A549 (cell line): ENCODE results near the gene ALDH7A1. TPM values are rescaled to one million over a fixed set of nuclear protein-coding genes. Genes with fewer than 3 reads are reported as not detected.
A peak's percentile ranks its signal among the peaks of the same experiment; 100 is the strongest.

Experiments used
- ATAC-seq, 2 experiments: fragments of 200-7000 bp in 1 of 2; fragments of >200 bp in 1 of 2; cut with Nextera tagmentation in 1 of 2; cut with Tn5 transposase in 1 of 2; 3 replicates each; pipeline versions ENCODE4 v1.8.0 to v1.9.1; 2018 to 2020; ENCODE audit warnings: mild to moderate bottlenecking in 1 of 2, moderate library complexity in 1 of 2
- CTCF ChIA-PET: fragments of 300-600 bp; sonication (Branson Sonifier 250); formaldehyde crosslinking; extraction: SDS; loops from one replicate; lab custom pipeline; 2021; ENCODE audit warnings: antibody characterized with exemption, inconsistent platforms; lab: Yijun Ruan, JAX
- POLR2A ChIA-PET: fragments of 350-600 bp; formaldehyde crosslinking; extraction: SDS; loops from one replicate; lab custom pipeline; 2021; ENCODE audit warnings: antibody characterized with exemption, inconsistent platforms; lab: Yijun Ruan, JAX
- DNase-seq, 2 experiments: peaks; one replicate each; pipeline versions ENCODE4 v3.0.0 to v3.0.0-alpha.2; 2011 to 2016; ENCODE audit warnings: low read depth in 1 of 2, low spot score in 1 of 2
- FAIRE-seq: peaks from 2 replicates; lab custom pipeline; 2011; peaks lifted over from hg19 to GRCh38; lab: Jason Lieb, UNC
- H3K27ac ChIP-seq, 2 experiments: fragments of >200 bp; sonication (Bioruptor Twin); formaldehyde crosslinking; 3 replicates each; pipeline ENCODE4 v1.5.1; 2016 to 2017
- H3K4me1 ChIP-seq: fragments of >200 bp; sonication (Bioruptor Twin); formaldehyde crosslinking; 3 replicates; pipeline ENCODE4 v1.6.1; 2016
- H3K4me2 ChIP-seq: fragments of >200 bp; sonication (Bioruptor Twin); formaldehyde crosslinking; 3 replicates; pipeline ENCODE4 v1.6.1; 2016
- H3K4me3 ChIP-seq: fragments of >200 bp; sonication (Bioruptor Twin); formaldehyde crosslinking; 3 replicates; pipeline ENCODE4 v1.5.1; 2016
- H3K9me3 ChIP-seq: fragments of >200 bp; sonication (Bioruptor Twin); formaldehyde crosslinking; 3 replicates; pipeline ENCODE4 v1.6.1; 2016
- BHLHE40 ChIP-seq: IDR thresholded peaks from 2 replicates; pipeline ENCODE4 v1.6.1; 2012; ENCODE audit warnings: low read depth, low read length, inconsistent platforms
- CBX8 ChIP-seq: fragments of 200-600 bp; sonication (generic); IDR thresholded peaks from 2 replicates; pipeline ENCODE4 v1.6.1; 2016
- EHF ChIP-seq: fragments of 250-450 bp; sonication (Bioruptor Pico); IDR thresholded peaks from 2 replicates; pipeline ENCODE4 v1.5.0; 2020; ENCODE audit warnings: mild to moderate bottlenecking
- EHMT2 ChIP-seq: fragments of 200-600 bp; sonication (generic); IDR thresholded peaks from 2 replicates; pipeline ENCODE4 v1.6.1; 2016; ENCODE audit warnings: antibody characterized with exemption, low read depth, mild to moderate bottlenecking, moderate library complexity
- FOSB ChIP-seq: fragments of 250-450 bp; sonication (Bioruptor Pico); IDR thresholded peaks from 2 replicates; pipeline ENCODE4 v1.5.0; 2020; ENCODE audit warnings: mild to moderate bottlenecking, moderate library complexity
- FOXS1 ChIP-seq: fragments of 250-450 bp; sonication (Bioruptor Pico); IDR thresholded peaks from 2 replicates; pipeline ENCODE4 v1.5.0; 2020; ENCODE audit warnings: mild to moderate bottlenecking, moderate library complexity
- HDAC2 ChIP-seq: fragments of 200-600 bp; sonication (generic); IDR thresholded peaks from 2 replicates; pipeline ENCODE4 v1.6.1; 2016
- HEYL ChIP-seq: fragments of 250-450 bp; sonication (Bioruptor Pico); IDR thresholded peaks from 2 replicates; pipeline ENCODE4 v1.8.0; 2021; ENCODE audit warnings: mild to moderate bottlenecking, moderate library complexity
- HOXA7 ChIP-seq: fragments of 250-450 bp; sonication (Bioruptor Pico); IDR thresholded peaks from 2 replicates; pipeline ENCODE4 v1.5.0; 2020; ENCODE audit warnings: mild to moderate bottlenecking, moderate library complexity
- HOXB13 ChIP-seq: fragments of 250-450 bp; sonication (Bioruptor Pico); IDR thresholded peaks from 2 replicates; pipeline ENCODE4 v1.5.0; 2020; ENCODE audit warnings: low read depth, mild to moderate bottlenecking, moderate library complexity
- HOXB5 ChIP-seq: fragments of 250-450 bp; sonication (Bioruptor Pico); IDR thresholded peaks from 2 replicates; pipeline ENCODE4 v1.5.0; 2020; ENCODE audit warnings: mild to moderate bottlenecking, moderate library complexity
- JUN ChIP-seq, 2 experiments: fragments of >200 bp; sonication (Bioruptor Twin); formaldehyde crosslinking; IDR thresholded peaks; 2 replicates in 1 of 2; 3 replicates in 1 of 2; pipeline ENCODE4 v1.6.1; 2016 to 2017
- JUNB ChIP-seq: fragments of >200 bp; sonication (Bioruptor Twin); formaldehyde crosslinking; IDR thresholded peaks from 2 replicates; pipeline ENCODE4 v1.6.1; 2016
- NR3C1 ChIP-seq: fragments of >200 bp; sonication (Bioruptor Twin); formaldehyde crosslinking; IDR thresholded peaks from 3 replicates; pipeline ENCODE4 v1.6.1; 2017
- POLR2A ChIP-seq: IDR thresholded peaks from 2 replicates; pipeline ENCODE4 v1.6.1; 2012; ENCODE audit warnings: mild to moderate bottlenecking, low read length
- POLR2AphosphoS2 ChIP-seq: conservative IDR thresholded peaks from 2 replicates; pipeline ENCODE4 v1.6.1; 2012; ENCODE audit warnings: low read length, improper control_type of control experiment, inconsistent platforms
- RAD21 ChIP-seq, 2 experiments: fragments of >200 bp in 1 of 2; sonication (Bioruptor Twin) in 1 of 2; formaldehyde crosslinking in 1 of 2; IDR thresholded peaks in 1 of 2; conservative IDR thresholded peaks in 1 of 2; 2 replicates in 1 of 2; 3 replicates in 1 of 2; pipeline ENCODE4 v1.6.1; 2012 to 2018; ENCODE audit warnings: inconsistent platforms in 1 of 2
- RCOR1 ChIP-seq: fragments of 150-350 bp; IDR thresholded peaks from 2 replicates; pipeline ENCODE4 v1.6.1; 2014; ENCODE audit warnings: antibody characterized with exemption, low read length, low read depth
- RNF2 ChIP-seq: fragments of 200-600 bp; sonication (generic); IDR thresholded peaks from 2 replicates; pipeline ENCODE4 v1.6.1; 2016; ENCODE audit warnings: low read depth, mild to moderate bottlenecking, antibody characterized with exemption, moderate library complexity, borderline replicate concordance
- SREBF2 ChIP-seq: fragments of 450-650 bp; IDR thresholded peaks from 2 replicates; pipeline ENCODE4 v1.6.1; 2014; ENCODE audit warnings: mild to moderate bottlenecking, moderate library complexity
- TFCP2L1 ChIP-seq: fragments of 250-450 bp; sonication (Bioruptor Pico); IDR thresholded peaks from 2 replicates; pipeline ENCODE4 v1.5.0; 2021; ENCODE audit warnings: mild to moderate bottlenecking
- TP53 ChIP-seq: fragments of 250-450 bp; sonication (Bioruptor Pico); IDR thresholded peaks from 2 replicates; pipeline ENCODE4 v1.5.0; 2021; ENCODE audit warnings: mild to moderate bottlenecking, moderate library complexity
- ZC3H11A ChIP-seq: fragments of 450-650 bp; IDR thresholded peaks from 2 replicates; pipeline ENCODE4 v1.6.1; 2014; ENCODE audit warnings: antibody characterized with exemption, mild to moderate bottlenecking
- ZNF302 ChIP-seq: fragments of 250-450 bp; sonication (Bioruptor Pico); IDR thresholded peaks from 2 replicates; pipeline ENCODE4 v1.9.0; 2021; ENCODE audit warnings: inconsistent platforms, mild to moderate bottlenecking, moderate library complexity
- ZSCAN20 ChIP-seq: fragments of 250-450 bp; sonication (Bioruptor Pico); IDR thresholded peaks from 2 replicates; pipeline ENCODE4 v1.8.0; 2022; ENCODE audit warnings: mild to moderate bottlenecking, moderate library complexity
- WGBS: methylation state at CpG from one replicate; pipeline ENCODE4 v1.1.6; 2017; ENCODE audit errors: missing lambda C conversion rate; 5-methylcytosine and 5-hydroxymethylcytosine counted together
- polyA plus RNA-seq, 4 experiments: library from polyadenylated mRNA; depleted of rRNA in 3 of 4; stranded (reverse); fragments of >200 nt; fragmentation: RNase III in 1 of 4; extraction: RNeasy Plus Mini Kit Qiagen cat#74134 plus additional on column Dnase treatment in 1 of 4; gene quantifications; 2 replicates in 3 of 4; 3 replicates in 1 of 4; pipeline ENCODE4 v1.2.3, GENCODE V29; 2011 to 2017
- TF ChIP-seq, protein P1 (sequence below): fragments of 450-650 bp; IDR thresholded peaks from 2 replicates; pipeline ENCODE4 v1.6.1; 2014; ENCODE audit warnings: antibody characterized with exemption
- TF ChIP-seq, protein P2 (sequence below): fragments of 150-350 bp; IDR thresholded peaks from 2 replicates; pipeline ENCODE4 v1.6.1; 2014; ENCODE audit warnings: low read depth, mild to moderate bottlenecking, low read length
- TF ChIP-seq, protein P3 (sequence below): fragments of >200 bp; sonication (Bioruptor Twin); formaldehyde crosslinking; IDR thresholded peaks from 2 replicates; pipeline ENCODE4 v1.6.1; 2016

Gene ALDH7A1
- polyA plus RNA-seq, 2 of the 4 experiments (the other 2 are of a cell fraction): 72.4 to 99.2 TPM

DNA sequence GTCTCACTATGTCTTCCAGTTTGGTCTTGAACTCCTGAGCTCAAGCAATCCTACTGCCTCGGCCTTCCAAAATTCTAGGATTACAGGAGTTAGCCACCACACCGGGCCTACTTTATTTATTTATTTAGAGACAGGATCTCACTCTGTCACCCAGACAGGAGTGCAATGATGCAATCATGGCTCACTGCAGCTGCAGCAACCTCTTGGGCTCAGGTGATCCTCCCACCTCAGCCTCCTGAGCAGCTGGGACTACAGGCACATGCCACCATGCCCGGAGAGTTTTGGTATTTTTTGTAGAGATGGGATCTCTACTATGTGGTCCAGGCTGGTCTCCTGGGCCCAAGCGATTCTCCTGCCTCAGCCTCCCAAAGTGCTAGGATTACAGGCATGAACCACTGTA, 38.5 kb upstream of the ALDH7A1 start:
- Histone ChIP-seq H3K4me1 (0 out of 3 replicates have a peak, but pooled peaks cover 5% of the 10 kb centered on the region), H3K4me2 (no peak overlapping the region), H3K4me3 (no peak overlapping the region), H3K9me3 (no peaks in the 10 kb centered on the region), H3K27ac (peak overlapping the region in 1 of 2 experiments; percentile 44; a peak in 3 of 6 replicates)
- ChIA-PET POLR2A (interaction anchor here (0.6 kb wide), 1 partner anchor 175 kb away, joined by 3 read pairs; no protein-coding TSS in a partner anchor), CTCF (interaction anchor here (1.3 to 1.5 kb wide), 2 partner anchors 71 to 169 kb away, joined by 3 to 4 read pairs; no protein-coding TSS in a partner anchor)
- FAIRE-seq (no peak), DNase-seq (no peak), ATAC-seq (no peak)
- TF ChIP-seq RCOR1: no peak
- TF ChIP-seq FOXS1 (CRISPR knock-in tag): no peak
- no peak for TF ChIP-seq ZNF302
- no peak for TF ChIP-seq SREBF2
- TF ChIP-seq ZSCAN20 (CRISPR knock-in tag): no peak
- TF ChIP-seq, protein P1, sequence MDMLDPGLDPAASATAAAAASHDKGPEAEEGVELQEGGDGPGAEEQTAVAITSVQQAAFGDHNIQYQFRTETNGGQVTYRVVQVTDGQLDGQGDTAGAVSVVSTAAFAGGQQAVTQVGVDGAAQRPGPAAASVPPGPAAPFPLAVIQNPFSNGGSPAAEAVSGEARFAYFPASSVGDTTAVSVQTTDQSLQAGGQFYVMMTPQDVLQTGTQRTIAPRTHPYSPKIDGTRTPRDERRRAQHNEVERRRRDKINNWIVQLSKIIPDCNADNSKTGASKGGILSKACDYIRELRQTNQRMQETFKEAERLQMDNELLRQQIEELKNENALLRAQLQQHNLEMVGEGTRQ: no peak
- TF ChIP-seq EHF (CRISPR knock-in tag): no peak
- WGBS: 87% methylated on average over 4 of the region's 4 CpGs

DNA sequence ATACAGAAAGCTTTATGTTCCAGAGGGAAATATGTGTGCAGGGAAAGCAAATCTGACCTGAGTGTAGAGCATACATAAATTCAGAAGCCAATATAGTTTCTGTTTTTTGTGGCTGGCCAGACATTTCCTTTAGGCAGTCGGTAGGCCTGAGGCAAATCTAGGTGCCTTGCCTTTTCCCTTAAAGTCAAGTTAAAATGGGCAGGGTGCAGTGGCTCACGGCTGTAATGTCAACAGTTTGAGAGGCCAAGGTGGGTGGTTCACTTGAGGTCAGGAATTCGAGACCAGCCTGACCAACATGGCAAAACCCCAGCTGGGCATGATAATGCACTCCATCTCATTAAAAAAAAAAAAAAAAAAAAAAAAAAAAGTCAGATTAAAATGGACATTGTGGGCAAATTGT, 36.9 kb upstream of the ALDH7A1 start:
- Histone ChIP-seq H3K4me2 (no peak overlapping the region), H3K9me3 (no peaks in the 10 kb centered on the region), H3K27ac (peak overlapping the region in 1 of 2 experiments; percentile 34; a peak in 1 of 6 replicates), H3K4me1 (0 out of 3 replicates have a peak, but pooled peaks cover 5% of the 10 kb centered on the region), H3K4me3 (no peak overlapping the region)
- POLR2A ChIA-PET: no interaction called here
- DNase-seq (no peak), FAIRE-seq (no peak), ATAC-seq (no peak)
- no peak for TF ChIP-seq EHMT2
- no peak for TF ChIP-seq POLR2A
- TF ChIP-seq CBX8: no peak
- TF ChIP-seq TP53: no peak
- no peak for TF ChIP-seq SREBF2
- TF ChIP-seq, protein P2, sequence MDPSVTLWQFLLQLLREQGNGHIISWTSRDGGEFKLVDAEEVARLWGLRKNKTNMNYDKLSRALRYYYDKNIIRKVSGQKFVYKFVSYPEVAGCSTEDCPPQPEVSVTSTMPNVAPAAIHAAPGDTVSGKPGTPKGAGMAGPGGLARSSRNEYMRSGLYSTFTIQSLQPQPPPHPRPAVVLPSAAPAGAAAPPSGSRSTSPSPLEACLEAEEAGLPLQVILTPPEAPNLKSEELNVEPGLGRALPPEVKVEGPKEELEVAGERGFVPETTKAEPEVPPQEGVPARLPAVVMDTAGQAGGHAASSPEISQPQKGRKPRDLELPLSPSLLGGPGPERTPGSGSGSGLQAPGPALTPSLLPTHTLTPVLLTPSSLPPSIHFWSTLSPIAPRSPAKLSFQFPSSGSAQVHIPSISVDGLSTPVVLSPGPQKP: no peak
- no peak for TF ChIP-seq HOXA7 (CRISPR knock-in tag)
- no peak for TF ChIP-seq FOSB
- no peak for TF ChIP-seq RAD21 (conservative IDR thresholded peaks at IDR 0.05 in 1 of 2, IDR thresholded peaks at IDR 0.05 in 1 of 2)
- CTCF ChIA-PET: interaction anchor here (1.3 kb wide), 1 partner anchor 10 kb away, joined by 3 read pairs; no protein-coding TSS in a partner anchor
- 46% methylated on average over 3 of the region's 3 CpGs for WGBS

DNA sequence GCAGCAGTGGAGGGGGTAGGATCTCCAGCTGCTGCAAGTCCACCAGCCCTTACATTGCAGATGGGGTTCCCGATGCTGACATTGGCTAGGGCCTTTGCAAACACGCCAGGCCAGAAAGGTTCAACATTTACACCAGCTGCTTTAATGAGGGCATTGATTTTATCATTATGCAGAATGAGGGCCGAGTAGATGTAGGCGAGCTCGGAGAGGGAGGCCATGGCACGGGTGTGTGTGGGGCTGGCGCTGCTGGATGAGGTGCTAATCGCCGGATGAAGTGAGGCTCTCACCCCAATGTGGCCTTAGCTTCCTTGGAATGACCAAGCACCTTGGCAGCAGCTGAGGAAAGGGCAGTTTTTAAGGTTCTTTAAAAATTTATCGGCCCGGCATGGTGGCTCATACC, 33.1 kb upstream of the ALDH7A1 start:
- WGBS: 94% methylated on average over 11 of the region's 11 CpGs
- ATAC-seq: no peak
- Histone ChIP-seq H3K4me1 (peaks cover 29% of the 10 kb centered on the region), H3K9me3 (no peaks in the 10 kb centered on the region), H3K4me3 (no peak overlapping the region), H3K4me2 (no peak overlapping the region), H3K27ac (no peak overlapping the region)
- CTCF ChIA-PET: interaction anchor here (1.3 kb wide), 1 partner anchor 27 kb away, joined by 5 read pairs; the partner anchor contains the start of gene PHAX
- TF ChIP-seq HEYL (CRISPR knock-in tag): no peak
- no peak for TF ChIP-seq HOXB13 (CRISPR knock-in tag)
- no peak for TF ChIP-seq CBX8
- POLR2A ChIA-PET: no interaction called here
- FAIRE-seq: no peak
- DNase-seq: no peak

DNA sequence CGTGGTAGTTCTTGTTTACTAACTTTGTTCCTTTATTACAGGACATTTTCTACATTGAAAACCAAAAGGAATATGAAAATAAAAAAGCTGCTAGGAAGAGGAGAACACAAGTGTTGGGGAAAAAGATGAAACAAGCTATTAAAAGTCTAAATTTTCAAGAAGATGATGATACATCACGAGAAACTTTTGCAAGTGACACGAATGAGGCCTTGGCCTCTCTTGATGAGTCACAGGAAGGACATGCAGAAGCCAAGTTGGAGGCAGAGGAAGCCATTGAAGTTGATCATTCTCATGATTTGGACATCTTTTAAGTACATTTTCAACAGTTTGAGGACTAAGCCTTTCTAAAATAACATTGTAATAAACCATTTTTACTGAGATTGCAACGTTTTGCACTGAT, 29.5 kb upstream of the ALDH7A1 start:
- Histone ChIP-seq H3K27ac (peak overlapping the region; percentile 62 to 75), H3K4me1 (peaks cover 24% of the 10 kb centered on the region), H3K9me3 (no peaks in the 10 kb centered on the region), H3K4me2 (peak overlapping the region; percentile 55), H3K4me3 (no peak overlapping the region)
- CTCF ChIA-PET: interaction anchor here (1.2 to 1.8 kb wide), 2 partner anchors 23 to 176 kb away, joined by 3 to 9 read pairs; partner anchors contain the start of gene PHAX
- peak; percentile 83 to 95 for ATAC-seq
- POLR2A ChIA-PET: interaction anchor here (0.7 kb wide), 1 partner anchor 21 kb away, joined by 4 read pairs; no protein-coding TSS in a partner anchor
- DNase-seq: peak; percentile 69 to 80
- WGBS: under 1% methylated on average over 4 of the region's 4 CpGs
- peak; percentile 85 for FAIRE-seq
- TF ChIP-seq, protein P3, sequence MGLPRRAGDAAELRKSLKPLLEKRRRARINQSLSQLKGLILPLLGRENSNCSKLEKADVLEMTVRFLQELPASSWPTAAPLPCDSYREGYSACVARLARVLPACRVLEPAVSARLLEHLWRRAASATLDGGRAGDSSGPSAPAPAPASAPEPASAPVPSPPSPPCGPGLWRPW: no peak
- TF ChIP-seq RNF2: no peak
- TF ChIP-seq JUNB: peak; percentile 65; the same call in 1 of the 2 replicates
- TF ChIP-seq TFCP2L1 (CRISPR knock-in tag): no peak
- no peak for TF ChIP-seq ZC3H11A
- no peak for TF ChIP-seq BHLHE40
- 0 out of 5 replicates have a peak, but pooled peaks of 1 of the 2 experiments have one; percentile 40 for TF ChIP-seq JUN (IDR thresholded peaks at IDR 0.05)
- 0 out of 2 replicates have a peak, but pooled peaks have one; percentile 36 for TF ChIP-seq HOXB5 (CRISPR knock-in tag)
- no peak for TF ChIP-seq POLR2AphosphoS2
- TF ChIP-seq NR3C1: no peak
- no peak for TF ChIP-seq FOSB
- no peak for TF ChIP-seq HDAC2
